Transverse colon (tissue), 4 donors: Measurements from ENCODE around the gene IL10. TPM values are rescaled to one million over a fixed set of nuclear protein-coding genes. Genes with fewer than 3 reads are reported as not detected.

Experiments
- DNase-seq: peaks from one replicate; pipeline ENCODE4 v3.0.0-alpha.2; 2019
- H3K27ac ChIP-seq, 4 donors: fragments of 200-600 bp; sonication (generic); 2 replicates each; pipeline ENCODE4 v1.5.1; 2016 to 2018; ENCODE audit warnings: inconsistent platforms in 4 of 4
- H3K27me3 ChIP-seq: fragments of 200-600 bp; sonication (generic); 2 replicates; pipeline ENCODE4 v1.5.1; 2017; ENCODE audit warnings: inconsistent platforms
- H3K36me3 ChIP-seq, 4 donors: fragments of 200-600 bp; sonication (generic); 2 replicates each; pipeline ENCODE4 v1.5.1; 2017 to 2019; ENCODE audit warnings: inconsistent platforms in 4 of 4
- H3K4me1 ChIP-seq, 4 donors: fragments of 200-600 bp; sonication (generic); 2 replicates each; pipeline ENCODE4 v1.5.1; 2017 to 2020; ENCODE audit warnings: inconsistent platforms in 4 of 4
- H3K4me3 ChIP-seq, 4 donors: fragments of 200-600 bp; sonication (generic); 1 replicate in 1 of 4; 2 replicates in 3 of 4; pipeline versions ENCODE4 v1.5.1 to v1.6.1; 2017 to 2019; ENCODE audit warnings: inconsistent platforms in 4 of 4
- H3K9me3 ChIP-seq, 2 donors: fragments of 200-600 bp; sonication (generic); 2 replicates each; pipeline ENCODE4 v1.5.1; 2017 to 2019; ENCODE audit warnings: inconsistent platforms in 2 of 2
- EP300 ChIP-seq: sonication (generic); formaldehyde crosslinking; IDR thresholded peaks from one replicate; pipeline ENCODE4 v1.6.1; 2017; ENCODE audit warnings: antibody characterized with exemption, low read depth
- POLR2A ChIP-seq: fragments of 450-650 bp; IDR thresholded peaks from one replicate; pipeline ENCODE4 v1.6.1; 2016; ENCODE audit warnings: antibody characterized with exemption, mild to moderate bottlenecking, moderate library complexity
- POLR2AphosphoS5 ChIP-seq, 3 donors: sonication (generic); formaldehyde crosslinking; IDR thresholded peaks; one replicate each; pipeline ENCODE4 v1.6.1; 2016; ENCODE audit warnings: antibody characterized with exemption in 3 of 3
- WGBS, 2 donors: methylation state at CpG; one replicate each; pipeline ENCODE4 v1.1.5; 2018; ENCODE audit warnings: low coverage in 1 of 2; 5-methylcytosine and 5-hydroxymethylcytosine counted together
- in situ Hi-C, 4 donors: fragments of 200-750 bp; cut with MboI; loops; one replicate each; pipeline versions ENCODE4 v1.15.0 to v1.15.1; 2017; ENCODE audit warnings: low sequenced_read_pairs in 3 of 4, low pct_ligation_motif_present in 1 of 4, low pct_unique_long_range_greater_than_20kb in 1 of 4
- intact Hi-C: fragments of 100-400 bp; cut with DNase I; formaldehyde crosslinking; loops from one replicate; pipeline ENCODE4 v1.15.1; 2023; ENCODE audit warnings: low total_unique reads
- total RNA-seq, 4 donors: library from RNA; depleted of rRNA; stranded (reverse); fragments of >200 nt; gene quantifications; one replicate each; pipeline ENCODE4 v1.1.0, GENCODE V29; 2016
- TF ChIP-seq, protein P1 (sequence below), 5 experiments: fragments of 200-600 bp in 3 of 5; fragments of 450-650 bp in 2 of 5; sonication (generic) in 3 of 5; IDR thresholded peaks; 1 replicate in 2 of 5; 2 replicates in 3 of 5; pipeline ENCODE4 v1.5.1; 2016 to 2017; ENCODE audit warnings: antibody characterized with exemption in 5 of 5, inconsistent platforms in 3 of 5, mild to moderate bottlenecking in 2 of 5, moderate library complexity in 1 of 5

The IL10 gene
- total RNA-seq, 4 donors from 2014 or later: 1.6 to 4.4 TPM; not detected in 2

DNA sequence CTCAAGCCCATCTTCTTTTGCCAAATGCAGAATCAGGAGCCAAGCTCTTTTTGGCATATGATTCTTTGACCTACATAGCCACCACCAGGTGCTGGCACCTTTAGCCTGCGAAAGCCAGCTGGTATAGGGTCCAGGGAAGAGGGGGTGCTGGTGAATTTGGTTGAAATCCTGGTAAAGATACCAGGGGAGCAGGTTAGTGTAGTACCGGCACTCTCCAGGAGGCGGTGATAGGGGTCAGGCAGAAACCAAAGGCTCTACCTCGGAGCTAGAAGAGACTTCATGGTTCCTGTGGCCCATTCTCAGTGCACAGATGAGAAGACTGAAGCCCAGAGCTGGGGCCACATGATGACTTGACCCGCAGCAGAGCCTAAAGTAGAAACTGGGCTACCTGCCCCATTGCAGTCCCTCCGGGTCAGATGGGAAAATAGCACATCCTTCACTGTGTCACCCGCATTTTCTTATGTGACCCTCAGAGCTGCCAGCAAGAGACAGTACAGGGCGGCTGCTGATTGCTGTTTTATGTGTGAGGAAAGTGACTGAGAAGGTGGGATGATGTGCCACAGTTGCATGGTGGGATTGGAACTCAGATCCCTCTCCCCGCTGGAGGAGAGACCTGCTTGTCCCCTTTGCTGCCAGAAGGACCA, 37.7 kb downstream of the IL10 start:
- Histone ChIP-seq H3K36me3 (peaks cover 0 to 34% (median 13%) of the 10 kb centered on the region in 4 donors), H3K9me3 (no peaks in the 10 kb centered on the region), H3K27me3 (no peaks in the 10 kb centered on the region), H3K4me3 (no peak overlapping the region), H3K27ac (no peak overlapping the region), H3K4me1 (peaks cover 0 to 23% (median 5%) of the 10 kb centered on the region in 4 donors)
- WGBS, 2 donors: 68% methylated on average over 9 of the region's 9 CpGs; no CpG with 5 or more reads in 1 of the 2 donors
- intact Hi-C loops (no loop called here), in situ Hi-C loops (loop anchor here in 3 of 4 donors (10.0 to 25.0 kb wide), 4 partner anchors 70 to 250 kb away; partner anchors contain the start of gene FCMR (in 1 of the 3))
- TF ChIP-seq, protein P1, sequence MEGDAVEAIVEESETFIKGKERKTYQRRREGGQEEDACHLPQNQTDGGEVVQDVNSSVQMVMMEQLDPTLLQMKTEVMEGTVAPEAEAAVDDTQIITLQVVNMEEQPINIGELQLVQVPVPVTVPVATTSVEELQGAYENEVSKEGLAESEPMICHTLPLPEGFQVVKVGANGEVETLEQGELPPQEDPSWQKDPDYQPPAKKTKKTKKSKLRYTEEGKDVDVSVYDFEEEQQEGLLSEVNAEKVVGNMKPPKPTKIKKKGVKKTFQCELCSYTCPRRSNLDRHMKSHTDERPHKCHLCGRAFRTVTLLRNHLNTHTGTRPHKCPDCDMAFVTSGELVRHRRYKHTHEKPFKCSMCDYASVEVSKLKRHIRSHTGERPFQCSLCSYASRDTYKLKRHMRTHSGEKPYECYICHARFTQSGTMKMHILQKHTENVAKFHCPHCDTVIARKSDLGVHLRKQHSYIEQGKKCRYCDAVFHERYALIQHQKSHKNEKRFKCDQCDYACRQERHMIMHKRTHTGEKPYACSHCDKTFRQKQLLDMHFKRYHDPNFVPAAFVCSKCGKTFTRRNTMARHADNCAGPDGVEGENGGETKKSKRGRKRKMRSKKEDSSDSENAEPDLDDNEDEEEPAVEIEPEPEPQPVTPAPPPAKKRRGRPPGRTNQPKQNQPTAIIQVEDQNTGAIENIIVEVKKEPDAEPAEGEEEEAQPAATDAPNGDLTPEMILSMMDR (IDR thresholded peaks at IDR 0.05): peak; percentile 66 to 80 (median 74)
- TF ChIP-seq EP300: no peak
- DNase-seq: peak; percentile 62

GRCh38 chr1:206732992-206733391, 39.3 kb downstream of the IL10 start:
- 87% methylated on average over 10 of the region's 11 CpGs; no CpG with 5 or more reads in 1 of the 2 donors for WGBS, 2 donors
- TF ChIP-seq POLR2AphosphoS5 (IDR thresholded peaks at IDR 0.05) (no peak), EP300 (no peak), POLR2A (no peak)
- TF ChIP-seq, protein P1 (IDR thresholded peaks at IDR 0.05): no peak
- peaks cover 0 to 10% (median 4%) of the 10 kb centered on the region in 4 donors for H3K4me1 ChIP-seq
- intact Hi-C loops (no loop called here), in situ Hi-C loops (loop anchor here in 3 of 4 donors (10.0 to 25.0 kb wide), 4 partner anchors 72 to 252 kb away; partner anchors contain the start of gene FCMR (in 1 of the 3))
- DNase-seq: no peak
- H3K27me3 ChIP-seq: no peaks in the 10 kb centered on the region
- no peaks in the 10 kb centered on the region for H3K9me3 ChIP-seq
- H3K4me3 ChIP-seq: no peak overlapping the region
- no peak overlapping the region for H3K27ac ChIP-seq
- peaks cover 0 to 38% (median 17%) of the 10 kb centered on the region in 4 donors for H3K36me3 ChIP-seq

- no peak overlapping the region for H3K4me3 ChIP-seq
- intact Hi-C loops: no loop called here
- TF ChIP-seq EP300 (no peak), POLR2A (no peak), POLR2AphosphoS5 (IDR thresholded peaks at IDR 0.05) (no peak)
- TF ChIP-seq, protein P1 (IDR thresholded peaks at IDR 0.05): no peak
- H3K27ac ChIP-seq: no peak overlapping the region
- peaks cover 0 to 9% (median 2%) of the 10 kb centered on the region in 4 donors for H3K4me1 ChIP-seq
- H3K36me3 ChIP-seq: peaks cover 0 to 38% (median 17%) of the 10 kb centered on the region in 4 donors
- no peaks in the 10 kb centered on the region for H3K27me3 ChIP-seq
- in situ Hi-C loops: loop anchor here in 3 of 4 donors (10.0 to 25.0 kb wide), 4 partner anchors 72 to 252 kb away; partner anchors contain the start of gene FCMR (in 1 of the 3)
- no peak for DNase-seq
- no peaks in the 10 kb centered on the region for H3K9me3 ChIP-seq
- 90% methylated on average over 11 of the region's 11 CpGs; no CpG with 5 or more reads in 1 of the 2 donors for WGBS, 2 donors
Observed at GRCh38 chr1:206732508-206732907, 39.8 kb downstream of the IL10 start.

DNA sequence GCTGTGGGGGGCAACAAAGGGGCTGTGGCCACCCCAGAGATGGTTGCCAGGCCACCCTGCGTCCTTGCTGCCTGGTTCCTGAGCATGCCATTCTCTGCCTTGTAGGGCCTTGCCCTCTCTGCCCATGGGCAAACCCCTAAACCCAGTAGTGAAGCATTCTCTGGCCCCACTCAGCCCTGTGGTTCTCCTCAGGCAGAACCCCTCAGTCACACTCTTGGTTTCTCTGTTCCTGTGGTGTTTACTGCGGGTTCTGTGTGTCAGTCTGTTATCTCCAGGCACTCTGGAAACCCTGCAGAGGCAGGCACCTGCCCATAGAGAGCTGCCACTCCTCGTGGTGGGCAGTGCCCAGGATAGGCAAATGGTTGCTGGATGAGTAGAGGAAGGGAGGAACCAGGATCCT, 42.8 kb downstream of the IL10 start:
- H3K36me3 ChIP-seq: peaks cover 0 to 38% (median 17%) of the 10 kb centered on the region in 4 donors
- peaks cover 2 to 23% (median 8%) of the 10 kb centered on the region in 4 donors for H3K4me1 ChIP-seq
- no peak overlapping the region for H3K4me3 ChIP-seq
- no peak overlapping the region for H3K27ac ChIP-seq
- intact Hi-C loops: loop anchor here (5.0 kb wide), 1 partner anchor 183 kb away; no protein-coding TSS in a partner anchor
- 87 to 100% methylated on average over 1 to 3 of the region's 3 CpGs for WGBS, 2 donors
- no peak for TF ChIP-seq POLR2AphosphoS5 (IDR thresholded peaks at IDR 0.05)
- TF ChIP-seq, protein P1 (IDR thresholded peaks at IDR 0.05): no peak
- no peak for TF ChIP-seq EP300
- DNase-seq: no peak
- in situ Hi-C loops: loop anchor here in 3 of 4 donors (5.0 to 25.0 kb wide), 3 partner anchors 183 to 255 kb away; partner anchors contain the start of gene FCMR (in 1 of the 3)
- no peaks in the 10 kb centered on the region for H3K9me3 ChIP-seq
- H3K27me3 ChIP-seq: no peaks in the 10 kb centered on the region
